H1 (cell line): ENCODE results near the gene PRRT1B. TPM values are rescaled to one million over a fixed set of nuclear protein-coding genes. Genes with fewer than 3 reads are reported as not detected.

Experiments used
- ATF2 ChIP-seq: IDR thresholded peaks from 2 replicates; pipeline ENCODE4 v1.6.1; 2012; ENCODE audit warnings: low read length, inconsistent platforms
- CHD2 ChIP-seq: IDR thresholded peaks from 2 replicates; pipeline ENCODE4 v1.6.1; 2012; ENCODE audit warnings: low read length, improper control_type of control experiment
- CTCF ChIP-seq, 3 experiments: IDR thresholded peaks; 1 replicate in 2 of 3; 2 replicates in 1 of 3; pipeline versions ENCODE4 v1.5.1 to v1.6.1; 2011; ENCODE audit warnings: low read length in 3 of 3, mild to moderate bottlenecking in 3 of 3, inconsistent platforms in 2 of 3, low read depth in 1 of 3, moderate library complexity in 1 of 3; ENCODE audit not compliant: insufficient read depth in 1 of 3; ENCODE audit errors: control extremely low read depth in 1 of 3
- SP2 ChIP-seq: IDR thresholded peaks from 2 replicates; pipeline ENCODE4 v1.6.1; 2012; ENCODE audit warnings: mild to moderate bottlenecking, low read length, inconsistent platforms
- polyA plus RNA-seq, 7 experiments: library from polyadenylated mRNA; depleted of rRNA in 3 of 7; stranded (reverse) in 5 of 7; unstranded in 2 of 7; fragments of >200 nt in 5 of 7; fragments of 200-250 nt in 2 of 7; gene quantifications; 1 replicate in 5 of 7; 2 replicates in 1 of 7; 4 replicates in 1 of 7; pipeline versions ENCODE4 v1.2.1 to v1.2.3, GENCODE V29; 2011 to 2013; ENCODE audit warnings: missing spikeins in 2 of 7, mixed read lengths in 2 of 7
- total RNA-seq: library from RNA; stranded (reverse); fragmentation: NEBNext Ultra II Directional; extraction: Animal tissue kit (Norgen Biotek cat#: 25700); gene quantifications from 2 replicates; pipeline ENCODE4 v1.2.1, GENCODE V29; 2021

PRRT1B gene
- total and polyA plus RNA-seq, 2 of the 8 experiments (the other 6 are each of a cell fraction or from before 2014, with no cell fraction given), result 0.30 to 1.2 TPM

- no peak for TF ChIP-seq CTCF (IDR thresholded peaks at IDR 0.05; ENCODE audit: control extremely low read depth in 1 of 3, insufficient read depth in 1 of 3, low read depth in 1 of 3, low read length in 3 of 3)
- TF ChIP-seq CHD2, result no peak
- no peak for TF ChIP-seq ATF2
- TF ChIP-seq SP2, result no peak
Observed at GRCh38 chr9:131559421-131560000, 14.2 kb downstream of the PRRT1B start (continued).
